Activated CD4-positive, alpha-beta T cell treated with anti-CD3 and anti-CD28 coated beads, Interleukin-2, amount 50 U/mL, for 24 hours (primary cell): ENCODE measurements around the gene ST8SIA2.

ENCODE experiments used
- DNase-seq, 2 donors: peaks; one replicate each; pipeline ENCODE4 v3.0.0-alpha.2; 2020; ENCODE audit warnings: low read depth in 1 of 2, low spot score in 1 of 2

Gene ST8SIA2

GRCh38 chr15:92395098-92395635 lies 1.5 kb downstream of the ST8SIA2 start:
- DNase-seq, result no peak

- DNase-seq, result no peak
Measured at GRCh38 chr15:92399271-92399950, 5.7 kb downstream of the ST8SIA2 start.

GRCh38 chr15:92400573-92400972 lies 6.9 kb downstream of the ST8SIA2 start:
- DNase-seq, result no peak

- DNase-seq, result no peak
Measured at GRCh38 chr15:92400980-92401787, 7.5 kb downstream of the ST8SIA2 start.

- no peak for DNase-seq
Measured at GRCh38 chr15:92402751-92403150, 9.1 kb downstream of the ST8SIA2 start.

- DNase-seq, result no peak
Measured at GRCh38 chr15:92405942-92406341, 12.3 kb downstream of the ST8SIA2 start.

GRCh38 chr15:92407321-92407720 lies 13.6 kb downstream of the ST8SIA2 start:
- no peak for DNase-seq

GRCh38 chr15:92407916-92408315 lies 14.2 kb downstream of the ST8SIA2 start:
- no peak for DNase-seq

- no peak for DNase-seq
Measured at GRCh38 chr15:92409006-92409405, 15.3 kb downstream of the ST8SIA2 start.

- no peak for DNase-seq
Measured at GRCh38 chr15:92409521-92409920, 15.8 kb downstream of the ST8SIA2 start.

GRCh38 chr15:92410537-92410936 lies 16.9 kb downstream of the ST8SIA2 start:
- DNase-seq, result no peak

GRCh38 chr15:92411256-92411655 lies 17.6 kb downstream of the ST8SIA2 start:
- DNase-seq, result no peak

GRCh38 chr15:92413510-92413909 lies 19.8 kb downstream of the ST8SIA2 start:
- DNase-seq, result no peak

- no peak for DNase-seq
Measured at GRCh38 chr15:92415639-92416297, 22.1 kb downstream of the ST8SIA2 start.

- no peak for DNase-seq
Measured at GRCh38 chr15:92416557-92416956, 22.9 kb downstream of the ST8SIA2 start.

- DNase-seq, result no peak
Measured at GRCh38 chr15:92417716-92418115, 24.0 kb downstream of the ST8SIA2 start.

- no peak for DNase-seq
Measured at GRCh38 chr15:92418864-92419263, 25.2 kb downstream of the ST8SIA2 start.

GRCh38 chr15:92421976-92422375 lies 28.3 kb downstream of the ST8SIA2 start:
- no peak for DNase-seq

- DNase-seq, result no peak
Measured at GRCh38 chr15:92425578-92426225, 32.0 kb downstream of the ST8SIA2 start.

- DNase-seq, result no peak
Measured at GRCh38 chr15:92429378-92430068, 35.8 kb downstream of the ST8SIA2 start.

GRCh38 chr15:92430069-92430440 lies 36.4 kb downstream of the ST8SIA2 start:
- no peak for DNase-seq
